Activated CD4-positive, CD25-positive, alpha-beta regulatory T cell treated with anti-CD3 and anti-CD28 coated beads, Interleukin-2, amount 50 U/mL, for 72 hours (primary cell): ENCODE data around the gene SH3RF3.

Experiments used
- DNase-seq: peaks from one replicate; pipeline ENCODE4 v3.0.0; 2021

SH3RF3 gene

DNA sequence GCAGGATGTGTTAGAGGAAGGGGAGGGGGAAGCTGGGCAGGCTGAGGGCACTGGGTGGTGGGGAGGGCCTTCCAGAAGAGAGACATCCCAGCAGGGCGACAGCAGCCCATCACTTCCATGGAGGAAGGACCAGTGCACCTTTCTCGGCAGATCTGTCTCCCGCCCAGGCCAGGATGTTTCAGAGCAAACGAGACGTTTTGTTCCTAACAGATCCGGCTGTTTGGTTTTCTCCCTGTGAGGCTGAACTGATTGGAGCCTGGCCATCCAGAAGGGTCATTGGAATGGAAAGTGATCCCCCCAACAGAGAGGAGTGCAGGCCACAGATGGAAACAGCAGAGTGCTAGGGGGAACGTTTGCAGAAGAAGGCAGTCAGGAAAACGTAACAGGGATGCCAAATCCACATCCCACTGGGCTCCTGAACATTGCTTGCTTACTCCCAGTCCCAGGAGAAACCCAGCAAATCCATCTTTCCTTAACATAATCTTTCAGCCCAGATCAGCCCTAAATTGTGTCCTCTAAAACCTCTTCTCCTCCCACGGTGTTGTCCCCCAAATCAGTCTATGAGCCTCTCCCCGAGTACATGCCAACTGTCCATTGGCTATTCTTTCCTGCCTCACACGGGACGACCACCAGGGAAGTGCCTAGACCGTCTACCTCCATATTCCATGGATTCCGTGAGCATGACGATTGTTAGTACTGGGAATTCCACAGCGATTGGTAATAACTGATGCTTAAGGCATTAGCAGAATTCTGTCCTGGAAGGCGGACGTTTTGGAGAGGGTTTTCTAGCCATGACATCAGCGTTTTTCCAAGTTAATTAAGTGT is 357.9 kb downstream of the SH3RF3 start:
- no peak for DNase-seq

DNA sequence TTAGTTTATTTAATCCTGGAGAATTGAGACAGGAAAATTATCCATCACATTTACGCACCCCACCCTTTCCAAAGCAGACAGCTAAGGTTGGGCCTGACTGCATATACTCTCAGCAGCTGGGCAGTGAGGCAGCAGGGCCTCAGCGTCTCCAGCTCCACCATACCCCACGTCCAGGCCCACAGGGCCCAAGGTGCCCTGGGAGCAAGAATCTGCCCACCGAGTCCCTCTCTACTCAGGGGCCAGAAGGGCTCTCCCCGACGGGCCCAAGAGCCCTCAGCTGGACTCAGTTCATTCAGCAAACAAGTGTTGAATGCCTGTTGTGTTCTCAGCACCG is 358.5 kb downstream of the SH3RF3 start:
- DNase-seq, result no peak

DNA sequence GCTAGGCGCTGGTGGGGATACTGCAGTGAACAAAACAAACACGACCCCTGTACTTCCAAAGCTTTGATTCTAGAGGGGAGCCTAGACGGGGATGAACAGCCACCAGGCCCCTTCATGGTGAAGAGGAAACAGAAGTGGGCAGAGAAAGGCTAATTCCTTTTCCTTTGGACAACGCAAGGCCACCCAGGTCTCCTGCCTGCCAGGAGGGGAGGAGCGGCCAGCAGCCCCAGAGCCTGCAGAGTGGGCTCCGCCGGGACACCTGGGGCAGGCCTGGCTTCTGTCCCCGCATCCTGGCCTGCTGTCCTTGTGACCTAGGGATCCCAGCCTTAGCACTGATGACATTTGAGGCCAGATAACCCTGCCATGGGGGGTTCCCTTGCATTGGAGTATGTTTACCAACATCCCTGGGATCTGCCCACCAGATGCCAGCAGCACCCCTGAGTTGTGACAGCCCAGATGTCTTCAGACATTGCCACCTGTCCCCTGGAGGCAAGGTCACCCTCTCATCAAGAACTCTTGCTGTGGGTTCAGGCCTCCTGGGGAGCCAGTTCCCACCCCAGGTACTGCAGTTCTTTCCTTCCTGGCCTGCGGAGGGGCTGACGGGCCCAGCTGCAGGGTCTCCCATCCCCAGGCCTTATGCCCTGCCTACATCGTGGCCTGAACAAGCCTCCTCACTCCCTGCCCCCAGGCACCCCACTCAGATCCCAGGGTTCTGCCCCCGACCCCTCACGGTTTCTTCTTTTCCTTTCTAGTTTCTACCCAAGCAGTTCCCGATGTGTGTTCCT is 359.1 kb downstream of the SH3RF3 start:
- DNase-seq, result no peak

DNA sequence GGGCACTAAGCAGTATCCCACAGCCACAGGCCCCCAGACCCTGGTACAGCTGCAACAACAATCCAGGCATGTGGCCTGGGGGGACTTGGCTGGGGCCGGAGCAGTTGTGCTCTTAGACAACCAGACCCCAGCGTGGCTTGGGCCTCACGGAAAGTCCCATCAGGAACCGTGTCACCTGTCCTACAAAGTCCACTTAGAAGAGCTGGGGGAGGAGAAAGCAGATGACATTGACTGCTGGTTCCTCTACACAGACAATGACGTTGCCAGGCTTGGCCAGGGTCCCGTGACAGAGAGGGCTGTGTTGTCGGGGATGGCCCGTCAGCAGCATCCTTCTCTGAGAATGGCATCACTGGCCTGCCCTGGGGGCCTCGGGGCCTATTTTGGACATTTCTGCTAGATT is 360.3 kb downstream of the SH3RF3 start:
- DNase-seq, result no peak

DNA sequence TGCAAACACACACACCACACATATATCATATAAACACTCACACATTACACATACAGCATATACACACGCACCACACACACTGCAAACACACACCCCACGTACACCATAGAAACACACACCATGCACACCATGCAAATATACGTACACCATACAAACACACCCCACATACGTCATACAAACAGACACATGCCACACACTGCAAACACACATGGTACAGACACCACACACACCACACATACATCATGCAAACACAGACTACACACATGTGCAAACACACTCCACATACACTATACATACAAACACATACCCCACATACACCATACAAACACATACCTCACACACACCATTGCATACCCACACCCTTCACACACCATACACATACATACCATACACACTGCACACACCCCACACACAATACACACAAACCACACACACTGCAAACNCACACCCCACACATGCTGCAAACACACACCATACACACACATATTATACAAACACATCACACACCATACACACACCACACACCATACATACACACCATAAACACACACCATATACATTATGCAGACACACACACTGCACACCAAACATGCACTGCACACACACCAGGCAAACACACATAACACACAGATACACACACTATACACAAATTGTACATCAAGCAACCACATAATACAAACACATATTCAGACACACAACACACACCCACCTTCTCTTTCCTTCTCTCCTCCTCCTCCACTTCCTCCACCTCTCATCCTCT is 364.4 kb downstream of the SH3RF3 start:
- DNase-seq, result no peak

DNA sequence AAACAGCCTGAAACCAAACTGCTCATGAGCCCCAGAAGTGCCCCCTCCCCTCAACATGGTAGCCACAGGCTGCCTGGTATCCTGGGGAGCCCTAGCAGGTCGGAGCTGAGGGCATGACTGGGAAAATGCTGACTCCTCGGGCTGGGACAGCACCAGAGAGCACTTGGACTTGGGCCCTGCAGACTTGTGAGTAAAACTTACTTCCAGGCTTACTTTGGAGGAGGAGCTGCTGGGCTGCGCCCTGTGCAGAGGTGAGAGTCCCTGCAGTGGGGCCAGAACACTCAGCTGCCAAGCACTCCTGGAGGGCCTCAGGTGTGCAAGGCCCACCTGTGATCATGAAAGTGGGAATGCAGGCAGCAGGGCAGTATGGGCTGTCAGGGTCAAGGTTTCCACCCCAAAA is 365.3 kb downstream of the SH3RF3 start:
- no peak for DNase-seq

DNA sequence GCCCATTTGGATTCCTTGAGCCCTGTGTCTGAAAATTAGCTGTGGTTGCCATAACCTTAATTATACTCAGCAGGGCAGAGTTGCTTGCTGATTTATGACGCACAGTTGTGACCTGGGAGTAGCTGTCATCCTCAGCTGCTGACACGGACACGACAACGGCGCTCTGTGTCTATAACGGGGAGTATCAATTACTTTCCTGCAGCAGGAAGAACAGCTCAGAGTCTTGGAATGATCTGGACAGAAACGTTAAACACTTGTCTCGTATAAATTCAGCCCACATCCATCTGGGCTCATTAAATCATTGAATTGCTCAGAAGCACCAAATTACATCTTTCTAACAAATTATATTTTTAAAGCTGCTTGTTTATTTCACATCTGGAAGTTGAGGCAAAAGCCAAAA is 368.5 kb downstream of the SH3RF3 start:
- DNase-seq, result no peak

DNA sequence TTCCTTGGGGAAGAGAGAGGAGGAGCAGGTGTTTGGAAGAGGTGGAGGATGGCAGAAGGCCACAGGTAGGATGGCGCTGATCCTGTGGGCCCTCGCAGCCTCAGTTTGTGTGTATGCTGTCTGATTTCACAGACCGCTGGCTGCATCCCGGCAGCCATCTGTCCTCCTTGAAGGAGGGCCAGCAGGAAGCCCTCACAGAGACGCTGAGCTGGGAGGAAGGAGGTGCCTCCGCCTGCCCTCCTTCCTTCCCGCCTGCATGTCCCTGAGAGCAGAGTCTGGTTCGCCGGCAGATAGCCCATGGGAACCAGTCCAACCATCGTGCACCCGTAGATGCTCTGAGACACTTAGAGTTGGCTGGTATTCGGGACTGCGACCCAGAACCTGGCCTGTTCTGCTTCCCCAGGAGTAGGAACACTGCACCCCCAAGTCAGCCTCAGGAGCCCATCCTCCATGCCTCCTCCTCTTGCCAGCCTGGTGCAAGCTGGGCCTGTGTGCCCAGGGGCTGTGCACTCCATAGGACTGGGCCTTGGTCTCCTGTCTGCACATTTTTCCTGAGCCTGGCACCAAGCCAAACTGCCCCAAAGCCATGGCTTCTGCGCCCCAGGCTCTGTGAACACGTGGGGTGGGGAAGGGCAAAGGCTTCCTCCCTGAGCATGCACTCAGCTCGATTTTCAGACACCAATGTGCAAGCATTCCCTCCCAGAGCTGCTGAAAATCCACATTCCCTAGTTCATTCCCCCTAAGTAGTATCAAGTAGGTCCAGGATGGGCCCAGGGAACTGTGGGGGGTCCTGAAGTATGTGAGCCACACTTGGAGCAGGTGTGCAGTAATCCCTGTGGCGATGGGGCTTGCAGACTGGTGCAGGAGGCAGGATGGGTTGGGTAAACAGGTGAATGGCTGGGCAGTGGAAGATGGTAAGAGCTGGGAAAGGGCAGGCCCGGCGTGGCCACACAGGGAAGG is 369.2 kb downstream of the SH3RF3 start:
- no peak for DNase-seq

DNA sequence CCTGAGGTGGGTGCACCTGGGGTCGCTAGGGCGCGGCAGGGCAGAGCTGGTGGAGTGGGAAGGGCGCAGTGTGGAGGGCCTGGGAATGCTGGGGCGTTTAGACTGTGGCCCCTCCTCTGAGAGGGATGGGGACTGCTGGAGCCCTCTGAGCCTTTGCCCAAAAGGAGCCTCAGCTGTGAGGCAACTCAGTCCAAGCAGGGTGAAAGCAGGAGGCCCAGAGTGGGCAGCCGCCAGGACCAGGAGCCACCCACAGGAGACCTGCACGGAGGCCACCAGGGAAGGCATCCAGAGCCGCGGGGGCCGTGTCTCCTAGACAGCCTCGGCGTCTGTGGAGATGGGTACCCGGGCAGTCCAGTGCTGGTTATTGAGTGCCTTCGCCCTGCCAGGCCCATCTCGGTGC is 369.9 kb downstream of the SH3RF3 start:
- no peak for DNase-seq

DNA sequence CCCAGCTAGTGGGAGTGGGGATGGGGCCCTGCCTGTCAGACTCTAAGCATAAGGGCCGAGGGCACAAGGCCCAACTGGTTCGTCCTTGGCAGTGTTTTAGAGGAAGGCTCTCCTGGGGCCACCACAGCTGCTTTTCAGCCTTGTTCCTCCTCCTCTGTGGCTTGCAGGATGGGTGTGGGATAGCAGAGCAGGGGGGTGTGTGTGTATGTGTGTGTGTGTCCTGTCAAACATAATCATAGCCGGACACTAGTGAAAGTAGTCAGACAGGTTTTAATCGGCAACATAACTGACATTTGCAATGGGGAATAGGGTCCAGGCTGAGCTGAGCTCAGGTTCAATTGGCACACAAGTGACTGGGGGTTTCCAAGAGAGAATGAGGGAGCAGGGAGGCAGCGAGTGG is 370.6 kb downstream of the SH3RF3 start:
- DNase-seq, result no peak

DNA sequence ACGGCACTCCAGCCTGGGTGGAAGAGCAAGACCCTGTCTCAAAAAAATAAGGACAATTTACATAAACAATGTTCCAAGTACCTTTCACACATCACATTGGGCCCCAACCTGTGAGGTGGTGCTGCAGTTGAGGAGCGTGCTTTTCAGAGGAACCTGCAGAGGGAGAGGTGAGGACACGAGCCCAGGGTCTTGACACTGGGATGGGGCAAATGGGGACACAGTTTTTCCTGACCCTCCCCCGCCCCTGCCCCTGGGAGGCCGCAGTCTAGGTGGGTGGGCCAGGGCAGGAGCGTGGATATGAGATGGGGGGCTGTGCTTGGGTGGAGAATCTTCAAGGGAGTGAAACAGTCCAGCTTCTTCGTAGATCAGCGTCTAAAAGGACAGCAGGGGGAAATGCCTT is 371.9 kb downstream of the SH3RF3 start:
- no peak for DNase-seq

DNA sequence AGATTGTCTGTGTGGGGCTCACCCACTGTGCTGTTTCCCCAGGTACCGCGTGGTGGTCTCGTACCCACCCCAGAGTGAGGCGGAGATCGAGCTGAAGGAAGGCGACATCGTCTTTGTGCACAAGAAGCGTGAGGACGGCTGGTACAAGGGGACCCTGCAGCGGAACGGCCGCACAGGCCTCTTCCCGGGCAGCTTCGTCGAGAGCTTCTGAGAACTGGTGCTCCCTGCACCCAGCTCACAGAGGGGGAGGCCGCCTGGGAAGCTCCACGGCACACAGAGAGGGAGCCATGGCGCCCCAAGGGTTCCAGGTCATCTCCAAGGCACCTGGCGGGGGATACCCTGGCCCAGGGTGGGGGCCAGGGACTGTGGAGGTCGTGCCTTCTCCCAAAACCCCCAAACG is 372.5 kb downstream of the SH3RF3 start:
- DNase-seq, result no peak

DNA sequence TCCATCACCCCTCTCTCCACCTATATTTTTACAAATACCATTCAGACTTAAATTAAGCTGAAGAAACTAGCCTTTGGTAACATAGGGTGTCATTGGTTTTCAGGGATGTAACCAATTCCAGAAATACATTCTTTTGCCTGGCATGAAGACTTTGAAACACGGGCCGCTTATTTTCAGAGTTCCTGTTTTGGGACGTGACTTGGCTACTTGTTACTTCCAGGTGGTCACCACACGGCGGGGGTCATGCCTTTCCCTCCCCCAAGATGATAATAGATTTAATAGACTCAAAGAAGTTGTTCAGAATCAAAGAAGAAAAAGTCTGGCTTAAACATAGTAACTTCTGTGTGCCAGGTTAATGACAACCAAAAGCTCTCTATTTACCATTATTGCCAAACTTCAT is 374.2 kb downstream of the SH3RF3 start:
- DNase-seq, result no peak

DNA sequence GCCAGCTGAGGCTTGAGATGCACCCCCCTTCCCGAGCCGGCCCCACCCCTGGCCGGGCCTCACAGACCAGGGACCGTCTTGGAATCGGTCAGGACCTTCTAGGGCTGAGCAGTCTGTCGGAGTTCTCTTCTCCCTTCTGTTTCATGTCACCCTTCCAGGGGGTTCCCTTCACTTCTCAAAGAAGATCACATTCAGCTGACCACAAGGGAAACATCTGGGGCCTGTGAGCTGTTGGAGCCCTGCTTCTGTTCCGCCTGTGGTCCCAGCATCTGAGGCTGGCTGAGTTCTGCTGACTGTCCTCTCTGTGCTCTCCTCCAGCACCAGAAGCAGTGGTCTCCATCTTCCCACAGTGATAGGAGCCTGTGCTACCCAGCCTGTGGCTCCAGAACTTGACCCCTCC is 378.2 kb downstream of the SH3RF3 start:
- no peak for DNase-seq

DNA sequence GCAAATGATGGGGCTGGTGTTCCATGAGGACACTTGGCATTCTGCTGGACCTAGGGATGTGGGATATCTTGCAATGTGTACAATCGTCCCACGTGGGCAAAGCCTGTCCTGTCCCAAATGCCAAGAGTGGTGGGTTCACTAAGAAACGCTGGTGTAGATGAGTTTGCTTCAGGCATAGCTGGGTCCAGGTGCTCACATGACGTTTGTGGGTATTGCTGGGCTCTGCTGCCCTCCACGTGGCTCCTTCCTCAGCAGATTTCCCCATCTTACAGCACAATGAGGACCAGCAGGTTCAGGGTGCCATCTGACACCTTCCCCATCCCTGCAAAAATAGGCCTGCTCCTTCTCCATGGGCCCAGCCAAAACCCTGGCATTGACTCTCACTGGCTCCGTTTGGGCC is 378.8 kb downstream of the SH3RF3 start:
- no peak for DNase-seq

DNA sequence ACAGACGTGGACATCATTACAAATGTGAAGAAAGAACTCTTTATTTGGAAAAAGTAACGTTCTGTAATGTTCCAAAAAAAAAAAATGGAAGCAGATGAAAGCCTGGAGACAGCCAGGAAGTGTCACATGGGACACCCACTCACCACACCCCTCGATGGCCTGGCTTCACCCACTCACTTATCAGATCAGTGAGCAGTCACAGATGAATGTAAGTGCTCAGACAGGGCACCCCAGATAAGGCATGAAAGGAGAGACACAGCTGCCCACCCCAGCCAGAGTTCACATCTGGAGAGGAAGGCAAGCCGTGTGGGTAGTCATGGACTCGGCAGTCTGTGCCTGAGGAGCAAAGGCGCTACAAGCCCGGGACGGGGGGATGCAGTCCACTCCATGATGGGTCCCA is 379.6 kb downstream of the SH3RF3 start:
- DNase-seq, result no peak

DNA sequence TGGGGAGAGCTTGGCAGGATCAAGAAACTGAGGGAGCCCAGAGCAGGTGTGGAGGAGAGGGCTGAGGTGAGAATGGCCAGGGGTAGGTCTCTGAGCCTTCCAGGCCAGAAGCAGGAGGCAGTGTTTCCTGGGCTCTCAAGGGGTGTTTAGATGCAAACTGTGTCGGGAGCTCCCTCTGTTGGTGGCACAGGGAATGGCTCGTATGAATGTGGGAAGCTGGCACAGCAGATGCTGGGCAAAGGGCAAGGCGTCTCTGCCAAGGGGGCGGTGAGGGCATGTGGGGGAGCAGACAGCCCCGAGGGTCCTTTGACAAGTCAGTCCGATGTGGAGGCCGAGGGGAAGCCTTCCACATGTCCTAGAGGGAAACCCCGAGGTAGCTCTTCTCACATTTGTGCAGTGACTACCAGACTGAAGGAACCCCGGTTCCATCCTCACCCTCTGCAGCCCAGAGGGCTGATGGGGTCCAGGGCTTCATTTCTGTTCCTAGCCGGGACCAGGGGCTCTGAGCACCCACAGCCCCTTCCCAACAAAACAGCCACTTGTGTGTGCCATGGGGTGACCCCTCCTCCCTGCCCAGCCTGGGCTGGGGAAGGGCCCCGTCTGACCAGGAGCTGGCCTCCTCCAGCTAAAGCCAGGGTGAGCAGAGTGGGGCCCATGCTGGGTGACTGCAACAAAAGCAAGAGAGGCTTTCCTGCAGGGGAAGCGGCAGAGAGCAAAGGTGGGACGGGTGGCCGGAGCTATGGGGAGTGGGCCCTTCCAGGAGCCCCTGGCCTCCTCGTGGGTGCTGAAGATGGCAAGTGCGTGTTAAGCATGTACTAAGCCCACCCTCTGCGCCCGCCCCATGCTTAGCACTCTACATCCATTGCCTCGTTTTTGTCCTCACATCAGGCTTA is 381.4 kb downstream of the SH3RF3 start:
- peak; percentile 76 for DNase-seq

DNA sequence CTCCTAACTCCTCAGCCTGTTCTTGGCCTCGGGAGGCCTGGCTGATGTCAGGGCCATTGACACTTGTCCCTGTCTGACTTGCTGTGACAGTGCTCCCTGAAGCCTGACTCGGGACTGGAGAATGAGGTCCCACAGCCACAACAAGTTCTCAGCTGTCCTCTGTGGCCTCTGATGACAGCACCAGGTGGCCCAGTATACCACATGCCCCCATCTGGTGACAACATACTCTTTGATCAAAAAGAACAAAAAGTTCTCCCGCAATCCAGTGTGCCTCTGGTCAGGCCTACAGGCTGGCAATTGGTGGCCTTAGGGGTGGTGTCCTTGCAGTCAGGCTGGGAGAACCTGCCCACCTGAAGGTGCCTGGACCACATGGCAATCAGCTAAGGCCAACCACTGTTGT is 382.2 kb downstream of the SH3RF3 start:
- no peak for DNase-seq

DNA sequence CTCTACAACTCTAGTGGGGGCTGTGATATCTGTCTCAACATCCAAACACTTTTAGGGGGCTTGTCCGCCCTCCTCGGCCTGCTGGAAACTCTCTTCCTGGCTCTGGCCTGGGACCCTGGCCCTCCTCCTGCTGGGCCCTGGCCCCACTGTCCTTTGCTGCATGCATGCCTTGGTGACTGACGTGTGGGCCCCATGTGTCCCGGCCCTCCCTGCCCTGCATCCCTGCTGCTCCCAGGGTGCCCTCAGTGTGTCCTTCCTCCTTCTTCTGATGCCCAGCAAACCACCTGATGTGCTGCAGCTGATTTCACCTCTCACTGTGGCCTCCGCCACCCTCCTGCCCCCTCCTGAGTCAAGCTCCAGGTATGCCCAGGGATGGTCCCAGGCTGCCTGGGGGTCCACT is 383.1 kb downstream of the SH3RF3 start:
- DNase-seq, result no peak

DNA sequence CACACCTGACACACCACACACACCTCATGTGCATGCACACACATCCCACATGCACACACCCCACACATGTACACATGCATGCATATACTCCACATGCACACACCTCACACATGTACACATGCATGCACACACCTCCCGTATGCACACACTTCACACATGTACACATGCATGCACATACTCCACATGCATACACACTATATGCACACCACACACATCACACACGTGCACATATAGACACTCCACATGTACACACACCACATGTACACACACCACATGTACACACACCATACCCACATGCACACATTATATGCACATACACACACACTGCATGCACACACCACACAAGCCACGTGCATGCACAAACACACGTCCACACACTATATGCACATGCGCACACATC is 384.2 kb downstream of the SH3RF3 start:
- DNase-seq, result no peak

DNA sequence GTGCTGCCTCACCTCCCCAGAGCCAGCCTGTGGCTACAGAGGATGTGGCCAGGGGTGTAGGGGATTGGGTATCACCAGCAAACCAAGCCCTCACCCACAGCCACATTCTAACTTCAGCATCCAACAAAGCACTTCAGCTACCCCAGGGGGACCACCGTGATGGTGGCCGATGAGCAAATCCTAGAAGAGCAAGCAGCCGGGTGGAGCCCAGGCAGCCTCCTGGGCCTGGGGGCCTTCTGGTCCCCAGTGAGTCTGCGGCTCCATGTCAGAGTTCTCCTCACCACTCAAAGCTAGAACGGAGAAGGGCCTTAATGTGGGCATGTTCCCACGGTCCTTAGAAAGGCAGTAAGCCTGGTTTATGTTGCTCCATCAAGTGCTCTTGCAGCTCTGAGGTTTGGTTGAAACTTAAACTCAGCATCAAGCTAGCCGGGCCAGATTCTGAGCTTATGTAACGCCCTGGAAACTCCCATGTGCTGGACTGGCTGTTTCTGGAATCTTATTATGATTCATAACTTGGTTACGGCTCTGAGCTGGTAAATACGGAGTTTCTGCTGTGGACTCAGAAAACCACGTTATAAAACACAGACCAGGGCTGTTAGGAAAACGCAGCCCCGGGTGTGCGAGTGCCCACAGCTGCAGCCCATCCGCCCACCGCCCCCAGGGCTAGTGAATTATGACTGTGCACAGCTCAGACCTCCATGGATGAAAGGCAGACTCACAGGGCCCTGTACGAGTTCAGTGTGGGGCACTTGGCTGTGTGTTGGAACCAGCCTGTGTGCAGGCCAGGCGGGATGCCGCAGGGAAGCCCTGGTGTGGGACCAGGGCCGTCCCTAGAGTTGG is 385.0 kb downstream of the SH3RF3 start:
- no peak for DNase-seq
